ENCODE results near the gene MUC5B.

The MUC5B gene

GRCh38 chr11:1258401-1259075, 35.7 kb downstream of the MUC5B start:
- Mint-ChIP-seq H3K36me3 (ENCODE audit: low read depth) (no peaks in the 10 kb centered on the region), H3K27ac (no peak overlapping the region), H3K9me3 (peaks cover 6% of the 10 kb centered on the region), H3K27me3 (ENCODE audit: low read depth, poor library complexity) (peaks cover 2% of the 10 kb centered on the region), H3K4me3 (no peak overlapping the region), H3K4me1 (peaks cover 11% of the 10 kb centered on the region)
- no peak for DNase-seq
- no peak for TF ChIP-seq CTCF (IDR thresholded peaks at IDR 0.05)

DNA sequence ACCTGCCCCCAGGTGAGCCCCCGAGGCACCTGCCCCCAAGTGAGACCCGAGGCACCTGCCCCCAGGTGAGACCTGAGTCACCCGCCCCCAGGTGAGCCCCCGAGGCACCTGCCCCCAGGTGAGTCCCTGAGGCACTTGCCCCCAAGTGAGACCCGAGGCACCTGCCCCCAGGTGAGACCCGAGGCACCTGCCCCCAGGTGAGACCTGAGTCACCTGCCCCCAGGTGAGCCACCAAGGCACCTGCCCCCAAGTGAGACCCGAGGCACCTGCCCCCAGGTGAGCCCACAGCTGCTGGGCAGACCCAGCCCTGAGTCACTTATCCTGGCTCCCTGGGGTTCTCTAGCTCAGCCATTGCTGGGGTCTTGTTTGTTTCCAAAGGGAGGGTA, 36.2 kb downstream of the MUC5B start:
- DNase-seq: no peak
- H3K27me3 Mint-ChIP-seq (ENCODE audit: low read depth, poor library complexity): no peaks in the 10 kb centered on the region
- no peak overlapping the region for H3K27ac Mint-ChIP-seq
- peaks cover under 1% of the 10 kb centered on the region for H3K9me3 Mint-ChIP-seq
- H3K36me3 Mint-ChIP-seq (ENCODE audit: low read depth): no peaks in the 10 kb centered on the region
- no peak overlapping the region for H3K4me3 Mint-ChIP-seq
- H3K4me1 Mint-ChIP-seq: peaks cover 11% of the 10 kb centered on the region
- no peak for TF ChIP-seq CTCF (IDR thresholded peaks at IDR 0.05)

DNA sequence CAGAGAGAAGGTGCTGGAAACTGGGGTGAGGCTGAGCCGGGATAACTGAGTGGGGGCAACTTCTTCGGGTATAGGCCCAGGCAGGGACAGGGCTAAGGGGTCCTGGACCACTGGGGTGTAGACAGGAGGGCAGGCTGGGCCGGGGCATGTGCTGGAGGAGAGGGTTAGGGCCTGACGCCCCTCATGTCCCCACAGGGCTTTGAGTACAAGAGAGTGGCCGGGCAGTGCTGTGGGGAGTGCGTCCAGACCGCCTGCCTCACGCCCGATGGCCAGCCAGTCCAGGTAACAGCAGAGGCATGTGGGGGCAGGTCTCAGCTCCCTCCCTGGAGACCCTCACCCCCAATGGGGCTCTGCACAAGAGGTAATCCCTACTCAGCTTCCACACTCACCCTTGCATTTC, 36.7 kb downstream of the MUC5B start:
- H3K36me3 Mint-ChIP-seq (ENCODE audit: low read depth): peaks cover 4% of the 10 kb centered on the region
- no peak for DNase-seq
- no peaks in the 10 kb centered on the region for H3K27me3 Mint-ChIP-seq (ENCODE audit: low read depth, poor library complexity)
- no peak overlapping the region for H3K27ac Mint-ChIP-seq
- no peak for TF ChIP-seq CTCF (IDR thresholded peaks at IDR 0.05)
- peaks cover 11% of the 10 kb centered on the region for H3K4me1 Mint-ChIP-seq
- H3K9me3 Mint-ChIP-seq: peaks cover 5% of the 10 kb centered on the region
- no peak overlapping the region for H3K4me3 Mint-ChIP-seq

DNA sequence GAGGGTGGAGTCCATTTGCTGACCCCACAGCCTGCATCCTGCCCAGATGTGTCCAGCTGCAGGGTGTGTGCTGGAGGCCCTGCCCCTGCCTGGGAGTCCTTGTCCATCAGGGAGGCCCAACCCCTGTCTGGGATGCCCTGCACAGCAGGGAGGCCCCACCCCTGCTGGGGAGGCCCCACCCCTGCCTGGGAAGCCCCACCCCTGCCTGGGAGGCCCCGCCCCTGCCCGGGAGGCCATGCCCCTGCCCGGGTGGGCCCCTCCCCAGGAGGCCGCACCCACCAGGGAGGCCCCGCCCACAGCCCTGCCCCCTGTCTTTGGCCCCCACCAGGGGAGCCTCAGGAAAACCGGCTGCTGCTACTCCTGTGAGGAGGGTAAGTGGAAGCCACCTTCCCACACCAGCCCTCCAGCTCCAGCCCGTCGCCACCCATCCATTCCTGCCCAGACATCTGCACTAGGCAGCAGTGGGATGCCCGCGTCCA, 37.2 kb downstream of the MUC5B start:
- H3K27ac Mint-ChIP-seq: no peak overlapping the region
- peak; percentile 56 for DNase-seq
- TF ChIP-seq CTCF (IDR thresholded peaks at IDR 0.05): no peak
- H3K4me3 Mint-ChIP-seq: no peak overlapping the region
- H3K4me1 Mint-ChIP-seq: peaks cover 11% of the 10 kb centered on the region
- H3K27me3 Mint-ChIP-seq (ENCODE audit: low read depth, poor library complexity): no peaks in the 10 kb centered on the region
- H3K36me3 Mint-ChIP-seq (ENCODE audit: low read depth): peaks cover 9% of the 10 kb centered on the region
- peaks cover 10% of the 10 kb centered on the region for H3K9me3 Mint-ChIP-seq

GRCh38 chr11:1260620-1261019, 37.8 kb downstream of the MUC5B start:
- no peak for TF ChIP-seq CTCF (IDR thresholded peaks at IDR 0.05)
- H3K27me3 Mint-ChIP-seq (ENCODE audit: low read depth, poor library complexity): no peaks in the 10 kb centered on the region
- no peak overlapping the region for H3K4me3 Mint-ChIP-seq
- H3K27ac Mint-ChIP-seq: no peak overlapping the region
- peaks cover 15% of the 10 kb centered on the region for H3K9me3 Mint-ChIP-seq
- DNase-seq: no peak
- H3K4me1 Mint-ChIP-seq: peaks cover 11% of the 10 kb centered on the region
- H3K36me3 Mint-ChIP-seq (ENCODE audit: low read depth): peaks cover 12% of the 10 kb centered on the region
